Activated B cell treated with CpG ODN at 0.5 μM for 24 hours (primary cell): ENCODE measurements around the gene FLYWCH2. TPM values are rescaled to one million over a fixed set of nuclear protein-coding genes. Genes with fewer than 3 reads are reported as not detected.
"Not testable (repeated sequence)": the region's sequence is repeated elsewhere in the genome, so short reads cannot be mapped to it uniquely, and the experiment has no call there.

Experiments
- ATAC-seq: fragments of 200-7000 bp; cut with Tn5 transposase; one replicate; pipeline ENCODE4 v1.10.0; 2021; ENCODE audit warnings: low read depth, mild to moderate bottlenecking, moderate library complexity
- CTCF ChIA-PET: fragments of 350-600 bp; sonication (Branson Sonifier 250); formaldehyde crosslinking; loops from one replicate; lab custom pipeline; 2021; ENCODE audit warnings: antibody characterized with exemption; lab: Charles Lee
- POLR2A ChIA-PET: fragments of 350-600 bp; sonication (Branson Sonifier 250); formaldehyde crosslinking; loops from one replicate; lab custom pipeline; 2021; ENCODE audit warnings: antibody characterized with exemption; lab: Charles Lee
- DNase-seq: peaks from one replicate; pipeline ENCODE4 v3.0.0; 2022
- H3K27ac Mint-ChIP-seq: one replicate; pipeline ENCODE4 v1.8.0; 2020; ENCODE audit warnings: mixed read lengths
- H3K27me3 Mint-ChIP-seq: one replicate; pipeline ENCODE4 v1.8.0; 2021; ENCODE audit warnings: mixed read lengths
- H3K36me3 Mint-ChIP-seq: one replicate; pipeline ENCODE4 v1.8.0; 2021; ENCODE audit warnings: low read depth, mixed read lengths
- H3K4me1 Mint-ChIP-seq: one replicate; pipeline ENCODE4 v1.8.0; 2021; ENCODE audit warnings: mixed read lengths
- H3K4me3 Mint-ChIP-seq: one replicate; pipeline ENCODE4 v1.8.0; 2020; ENCODE audit warnings: mild to moderate bottlenecking, mixed read lengths
- H3K9me3 Mint-ChIP-seq: one replicate; pipeline ENCODE4 v1.8.0; 2020; ENCODE audit warnings: mixed read lengths
- CTCF ChIP-seq: fragments of 200-600 bp; IDR thresholded peaks from one replicate; pipeline ENCODE4 v1.8.0; 2022; ENCODE audit warnings: antibody characterized with exemption, mild to moderate bottlenecking
- intact Hi-C: fragments of 100-400 bp; cut with micrococcal nuclease; formaldehyde crosslinking; loops from one replicate; pipeline ENCODE4 v1.15.1; 2024
- total RNA-seq: library from RNA; stranded (reverse); gene quantifications from 2 replicates; pipeline ENCODE4 v1.2.3, GENCODE V29; 2022

FLYWCH2 gene
- total RNA-seq, 1 donor from 2014 or later, result 19.4 TPM

- ChIA-PET CTCF (no interaction called here), POLR2A (no interaction called here)
- Mint-ChIP-seq H3K9me3 (no peaks in the 10 kb centered on the region), H3K27ac (no peak overlapping the region), H3K4me1 (peaks cover 10% of the 10 kb centered on the region), H3K4me3 (no peak overlapping the region), H3K27me3 (no peaks in the 10 kb centered on the region), H3K36me3 (peaks cover 16% of the 10 kb centered on the region)
- no peak for DNase-seq
- intact Hi-C loops, result loop anchor here (5.0 kb wide), 1 partner anchor 33 kb away; the partner anchor contains the start of gene KREMEN2
- ATAC-seq, result no peak
- no peak for TF ChIP-seq CTCF
Measured at GRCh38 chr16:2929693-2930092, 46.7 kb downstream of the FLYWCH2 start.

GRCh38 chr16:2930236-2930635 lies 47.2 kb downstream of the FLYWCH2 start:
- ChIA-PET CTCF (no interaction called here), POLR2A (no interaction called here)
- ATAC-seq, result no peak
- no peak for DNase-seq
- Mint-ChIP-seq H3K4me3 (no peak overlapping the region), H3K36me3 (peaks cover 19% of the 10 kb centered on the region), H3K9me3 (no peaks in the 10 kb centered on the region), H3K27ac (no peak overlapping the region), H3K4me1 (peaks cover 10% of the 10 kb centered on the region), H3K27me3 (no peaks in the 10 kb centered on the region)
- TF ChIP-seq CTCF, result no peak
- intact Hi-C loops, result no loop called here

GRCh38 chr16:2931231-2931914 lies 48.4 kb downstream of the FLYWCH2 start:
- H3K27me3 Mint-ChIP-seq, H3K4me1 Mint-ChIP-seq, DNase-seq, H3K9me3 Mint-ChIP-seq, H3K4me3 Mint-ChIP-seq, ATAC-seq, H3K27ac Mint-ChIP-seq, CTCF ChIA-PET, POLR2A ChIA-PET, intact Hi-C loops: not testable (repeated sequence)
- H3K36me3 Mint-ChIP-seq, result peaks cover 28% of the 10 kb centered on the region

DNA sequence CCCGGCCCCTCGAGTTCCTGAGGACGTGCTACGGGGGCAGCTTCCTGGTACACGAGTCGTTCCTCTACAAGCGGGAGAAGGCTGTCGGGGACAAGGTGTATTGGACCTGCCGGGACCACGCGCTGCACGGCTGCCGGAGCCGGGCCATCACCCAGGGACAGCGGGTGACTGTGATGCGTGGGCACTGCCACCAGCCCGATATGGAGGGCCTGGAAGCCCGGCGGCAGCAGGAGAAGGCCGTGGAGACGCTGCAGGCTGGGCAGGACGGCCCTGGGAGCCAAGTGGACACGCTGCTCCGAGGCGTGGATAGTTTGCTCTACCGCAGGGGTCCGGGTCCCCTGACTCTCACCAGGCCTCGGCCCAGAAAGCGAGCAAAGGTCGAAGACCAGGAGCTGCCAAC lies 50.1 kb downstream of the FLYWCH2 start:
- Mint-ChIP-seq H3K4me1 (no peaks in the 10 kb centered on the region), H3K9me3 (no peaks in the 10 kb centered on the region), H3K36me3 (peaks cover 30% of the 10 kb centered on the region), H3K27ac (no peak overlapping the region), H3K4me3 (no peak overlapping the region), H3K27me3 (no peaks in the 10 kb centered on the region)
- ATAC-seq (no peak), DNase-seq (no peak)
- TF ChIP-seq CTCF, result no peak
- intact Hi-C loops, result no loop called here
- ChIA-PET CTCF (no interaction called here), POLR2A (no interaction called here)

DNA sequence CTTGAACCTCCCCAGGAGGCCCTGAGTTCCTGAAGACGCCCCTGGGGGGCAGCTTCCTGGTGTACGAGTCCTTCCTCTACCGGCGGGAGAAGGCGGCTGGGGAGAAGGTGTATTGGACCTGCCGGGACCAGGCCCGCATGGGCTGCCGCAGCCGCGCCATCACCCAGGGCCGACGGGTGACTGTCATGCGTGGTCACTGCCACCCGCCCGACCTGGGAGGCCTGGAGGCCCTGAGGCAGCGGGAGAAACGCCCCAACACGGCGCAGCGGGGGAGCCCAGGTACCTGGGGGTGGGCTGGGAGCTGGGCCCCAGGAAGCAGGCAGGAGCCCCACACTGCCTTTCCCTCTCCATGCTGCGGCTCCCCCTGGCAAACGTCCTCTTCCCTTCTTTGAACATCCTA lies 50.7 kb downstream of the FLYWCH2 start:
- H3K4me3 Mint-ChIP-seq, result no peak overlapping the region
- peaks cover 34% of the 10 kb centered on the region for H3K36me3 Mint-ChIP-seq
- no peak overlapping the region for H3K27ac Mint-ChIP-seq
- no peak for TF ChIP-seq CTCF
- no peaks in the 10 kb centered on the region for H3K9me3 Mint-ChIP-seq
- DNase-seq (no peak), ATAC-seq (no peak)
- no peaks in the 10 kb centered on the region for H3K27me3 Mint-ChIP-seq
- intact Hi-C loops, result no loop called here
- CTCF ChIA-PET, result no interaction called here
- POLR2A ChIA-PET, result no interaction called here
- H3K4me1 Mint-ChIP-seq, result no peaks in the 10 kb centered on the region

DNA sequence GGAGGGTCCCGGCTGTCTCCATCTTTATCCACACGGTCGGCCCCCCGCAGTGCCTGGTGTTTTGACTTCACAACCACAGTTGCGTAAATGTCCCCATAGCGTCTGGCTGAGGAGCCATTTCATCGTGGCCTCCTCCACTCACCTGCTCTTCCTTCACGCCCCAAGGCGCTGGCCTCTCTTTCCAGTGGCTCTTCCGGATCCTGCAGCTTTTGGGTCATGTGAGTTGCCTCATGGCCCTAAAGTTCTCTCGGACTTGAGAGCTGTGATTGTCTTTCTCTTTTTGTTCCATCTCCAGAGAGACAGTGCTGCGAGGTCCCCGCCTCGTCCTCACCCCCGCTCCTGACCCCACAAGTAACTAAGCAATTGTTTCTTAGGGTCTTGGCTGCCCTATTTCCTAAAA lies 51.4 kb downstream of the FLYWCH2 start:
- H3K27ac Mint-ChIP-seq, result no peak overlapping the region
- ATAC-seq (no peak), DNase-seq (no peak)
- POLR2A ChIA-PET, result no interaction called here
- H3K27me3 Mint-ChIP-seq, result no peaks in the 10 kb centered on the region
- H3K4me3 Mint-ChIP-seq, result no peak overlapping the region
- H3K4me1 Mint-ChIP-seq, result no peaks in the 10 kb centered on the region
- H3K36me3 Mint-ChIP-seq, result peaks cover 41% of the 10 kb centered on the region
- H3K9me3 Mint-ChIP-seq, result no peaks in the 10 kb centered on the region
- no peak for TF ChIP-seq CTCF
- intact Hi-C loops, result no loop called here
- CTCF ChIA-PET, result no interaction called here
